RWPE2 (cell line): Measurements from ENCODE around the gene HOXD4.

Experiments
- ATAC-seq: fragments of 200-7000 bp; cut with Tn5 transposase; 3 replicates; pipeline ENCODE4 v1.9.1; 2021; ENCODE audit warnings: low read depth
- DNase-seq: peaks from one replicate; pipeline ENCODE4 v3.0.0-alpha.2; 2020; ENCODE audit warnings: low spot score
- H3K27ac ChIP-seq: fragments of 450-650 bp; 2 replicates; pipeline ENCODE4 v1.5.1; 2017; ENCODE audit warnings: mild to moderate bottlenecking; ENCODE audit not compliant: poor library complexity, severe bottlenecking
- H3K27me3 ChIP-seq: fragments of 250-450 bp; sonication (Bioruptor Pico); 2 replicates; pipeline ENCODE4 v1.5.1; 2021; ENCODE audit warnings: mild to moderate bottlenecking, moderate library complexity; ENCODE audit not compliant: insufficient read depth, poor library complexity, severe bottlenecking
- H3K36me3 ChIP-seq: fragments of 250-450 bp; sonication (Bioruptor Pico); 2 replicates; pipeline ENCODE4 v1.5.1; 2020; ENCODE audit warnings: low read depth, mild to moderate bottlenecking, moderate library complexity
- H3K4me1 ChIP-seq: fragments of 250-450 bp; sonication (Bioruptor Pico); 2 replicates; pipeline ENCODE4 v1.5.1; 2021; ENCODE audit warnings: mild to moderate bottlenecking, moderate library complexity; ENCODE audit not compliant: insufficient read depth, poor library complexity, severe bottlenecking
- H3K4me3 ChIP-seq: fragments of 250-450 bp; sonication (Bioruptor Pico); 2 replicates; pipeline ENCODE4 v1.5.1; 2021; ENCODE audit warnings: mild to moderate bottlenecking, moderate library complexity; ENCODE audit not compliant: severe bottlenecking
- H3K9me3 ChIP-seq: fragments of 250-450 bp; sonication (Bioruptor Pico); 2 replicates; pipeline ENCODE4 v1.5.1; 2021; ENCODE audit warnings: mild to moderate bottlenecking, moderate library complexity; ENCODE audit not compliant: severe bottlenecking
- TF ChIP-seq, protein P1 (sequence below): fragments of 450-650 bp; IDR thresholded peaks from one replicate; pipeline ENCODE4 v1.5.1; 2017; ENCODE audit warnings: mild to moderate bottlenecking, moderate library complexity; ENCODE audit not compliant: poor library complexity, severe bottlenecking

HOXD4 gene

DNA sequence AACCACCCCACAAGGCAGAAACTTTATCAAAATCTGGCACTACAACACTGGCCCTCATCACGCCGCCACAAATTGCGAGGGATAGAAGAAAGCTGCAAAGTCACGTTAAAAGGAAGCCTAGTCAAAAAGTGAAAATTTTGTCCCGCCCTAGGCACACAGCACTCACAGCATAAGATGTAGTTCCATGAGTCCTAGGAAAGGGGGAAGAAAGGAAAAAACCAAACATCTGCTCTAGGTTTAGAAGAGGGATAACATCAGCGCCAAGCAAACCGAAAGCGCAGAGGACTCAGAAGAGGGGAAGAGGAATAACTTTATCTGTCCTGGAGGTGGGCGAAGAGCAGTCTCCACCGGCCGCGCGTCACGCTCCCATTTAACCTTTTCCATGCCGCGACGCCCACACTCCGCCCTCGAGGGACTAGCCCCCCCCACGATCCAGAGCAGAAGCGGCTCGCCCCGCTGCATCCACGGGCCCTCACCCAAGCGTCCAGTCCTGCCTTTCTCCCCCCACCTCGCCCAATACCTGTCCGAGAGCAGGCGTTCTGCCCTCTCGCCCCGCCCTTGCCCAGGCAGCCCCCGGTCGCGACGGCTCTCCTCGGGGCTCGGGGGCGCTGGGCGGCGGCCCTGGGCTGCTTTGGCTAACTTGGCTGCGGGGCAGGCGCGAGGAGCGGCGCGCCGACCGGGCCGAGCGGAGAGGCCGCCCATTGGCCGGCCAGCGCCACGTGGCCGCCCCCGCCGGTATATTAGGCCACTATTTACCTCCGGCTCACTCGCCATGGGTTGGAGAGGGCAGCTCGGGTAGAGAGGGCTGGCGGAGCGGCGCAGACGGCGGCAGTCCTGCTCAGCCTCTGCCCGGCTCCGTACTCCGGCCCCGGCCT is 36.8 kb downstream of the HOXD4 start, which contains the start of gene HOXD1:
TSS of gene HOXD1 (plus strand) at position 770 of the 875 bp plus-strand sequence. CDS start 134 bp downstream, outside the sequence.
- H3K4me1 ChIP-seq = no peaks in the 10 kb centered on the region
- no peaks in the 10 kb centered on the region for H3K36me3 ChIP-seq
- H3K4me3 ChIP-seq = peak within 1 kb of the TSS; percentile 46
- no peak within 1 kb of the TSS for H3K27ac ChIP-seq
- peak; percentile 90 for ATAC-seq
- DNase-seq = no peak
- TF ChIP-seq, protein P1, sequence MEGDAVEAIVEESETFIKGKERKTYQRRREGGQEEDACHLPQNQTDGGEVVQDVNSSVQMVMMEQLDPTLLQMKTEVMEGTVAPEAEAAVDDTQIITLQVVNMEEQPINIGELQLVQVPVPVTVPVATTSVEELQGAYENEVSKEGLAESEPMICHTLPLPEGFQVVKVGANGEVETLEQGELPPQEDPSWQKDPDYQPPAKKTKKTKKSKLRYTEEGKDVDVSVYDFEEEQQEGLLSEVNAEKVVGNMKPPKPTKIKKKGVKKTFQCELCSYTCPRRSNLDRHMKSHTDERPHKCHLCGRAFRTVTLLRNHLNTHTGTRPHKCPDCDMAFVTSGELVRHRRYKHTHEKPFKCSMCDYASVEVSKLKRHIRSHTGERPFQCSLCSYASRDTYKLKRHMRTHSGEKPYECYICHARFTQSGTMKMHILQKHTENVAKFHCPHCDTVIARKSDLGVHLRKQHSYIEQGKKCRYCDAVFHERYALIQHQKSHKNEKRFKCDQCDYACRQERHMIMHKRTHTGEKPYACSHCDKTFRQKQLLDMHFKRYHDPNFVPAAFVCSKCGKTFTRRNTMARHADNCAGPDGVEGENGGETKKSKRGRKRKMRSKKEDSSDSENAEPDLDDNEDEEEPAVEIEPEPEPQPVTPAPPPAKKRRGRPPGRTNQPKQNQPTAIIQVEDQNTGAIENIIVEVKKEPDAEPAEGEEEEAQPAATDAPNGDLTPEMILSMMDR = no peak
- H3K27me3 ChIP-seq = peaks cover 7% of the 10 kb centered on the region
- no peaks in the 10 kb centered on the region for H3K9me3 ChIP-seq

DNA sequence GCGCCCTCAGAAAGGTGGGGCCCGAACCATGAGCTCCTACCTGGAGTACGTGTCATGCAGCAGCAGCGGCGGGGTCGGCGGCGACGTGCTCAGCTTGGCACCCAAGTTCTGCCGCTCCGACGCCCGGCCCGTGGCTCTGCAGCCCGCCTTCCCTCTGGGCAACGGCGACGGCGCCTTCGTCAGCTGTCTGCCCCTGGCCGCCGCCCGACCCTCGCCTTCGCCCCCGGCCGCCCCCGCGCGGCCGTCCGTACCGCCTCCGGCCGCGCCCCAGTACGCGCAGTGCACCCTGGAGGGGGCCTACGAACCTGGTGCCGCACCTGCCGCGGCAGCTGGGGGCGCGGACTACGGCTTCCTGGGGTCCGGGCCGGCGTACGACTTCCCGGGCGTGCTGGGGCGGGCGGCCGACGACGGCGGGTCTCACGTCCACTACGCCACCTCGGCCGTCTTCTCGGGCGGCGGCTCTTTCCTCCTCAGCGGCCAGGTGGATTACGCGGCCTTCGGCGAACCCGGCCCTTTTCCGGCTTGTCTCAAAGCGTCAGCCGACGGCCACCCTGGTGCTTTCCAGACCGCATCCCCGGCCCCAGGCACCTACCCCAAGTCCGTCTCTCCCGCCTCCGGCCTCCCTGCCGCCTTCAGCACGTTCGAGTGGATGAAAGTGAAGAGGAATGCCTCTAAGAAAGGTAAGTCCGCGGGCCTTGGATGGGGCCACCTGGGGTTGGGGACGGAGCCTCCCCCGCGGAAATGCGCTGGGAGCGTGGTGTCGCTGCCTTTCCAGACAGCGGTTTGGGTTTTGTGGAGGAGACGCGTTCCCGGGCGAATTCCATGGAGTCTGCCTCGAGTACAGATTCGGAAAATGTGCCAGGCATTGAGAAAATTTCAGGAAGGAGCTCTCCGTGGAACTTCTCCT is 37.7 kb downstream of the HOXD4 start:
- ATAC-seq = peak; percentile 50
- peaks cover 7% of the 10 kb centered on the region for H3K27me3 ChIP-seq
- H3K4me3 ChIP-seq = peak overlapping the region; percentile 46
- no peaks in the 10 kb centered on the region for H3K9me3 ChIP-seq
- TF ChIP-seq, protein P1 = no peak
- DNase-seq = no peak
- no peaks in the 10 kb centered on the region for H3K36me3 ChIP-seq
- H3K27ac ChIP-seq = no peak overlapping the region
- no peaks in the 10 kb centered on the region for H3K4me1 ChIP-seq

DNA sequence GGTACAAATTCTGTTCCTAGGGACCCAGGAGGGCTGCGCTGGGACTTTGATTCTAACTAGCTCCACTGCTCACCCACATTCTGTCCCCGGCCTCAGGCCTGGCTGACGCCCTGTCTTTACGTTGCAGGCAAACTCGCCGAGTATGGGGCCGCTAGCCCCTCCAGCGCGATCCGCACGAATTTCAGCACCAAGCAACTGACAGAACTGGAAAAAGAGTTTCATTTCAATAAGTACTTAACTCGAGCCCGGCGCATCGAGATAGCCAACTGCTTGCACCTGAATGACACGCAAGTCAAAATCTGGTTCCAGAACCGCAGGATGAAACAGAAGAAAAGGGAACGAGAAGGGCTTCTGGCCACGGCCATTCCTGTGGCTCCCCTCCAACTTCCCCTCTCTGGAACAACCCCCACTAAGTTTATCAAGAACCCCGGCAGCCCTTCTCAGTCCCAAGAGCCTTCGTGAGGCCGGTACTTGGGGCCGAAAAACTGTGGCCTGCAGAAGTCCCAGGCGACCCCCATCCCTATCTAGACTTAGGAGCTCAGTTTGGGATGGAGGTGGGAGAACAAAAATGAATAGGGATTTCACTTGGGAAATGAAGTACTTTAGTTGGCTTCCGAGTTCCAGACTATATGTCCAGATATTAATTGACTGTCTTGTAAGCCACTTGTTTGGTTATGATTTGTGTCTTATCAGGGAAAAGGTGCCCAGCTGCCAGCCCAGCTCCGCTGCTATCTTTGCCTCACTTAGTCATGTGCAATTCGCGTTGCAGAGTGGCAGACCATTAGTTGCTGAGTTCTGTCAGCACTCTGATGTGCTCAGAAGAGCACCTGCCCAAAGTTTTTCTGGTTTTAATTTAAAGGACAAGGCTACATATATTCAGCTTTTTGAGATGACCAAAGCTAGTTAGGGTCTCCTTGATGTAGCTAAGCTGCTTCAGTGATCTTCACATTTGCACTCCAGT is 38.6 kb downstream of the HOXD4 start:
- no peaks in the 10 kb centered on the region for H3K9me3 ChIP-seq
- TF ChIP-seq, protein P1 = no peak
- H3K4me1 ChIP-seq = no peaks in the 10 kb centered on the region
- peak overlapping the region; percentile 46 for H3K4me3 ChIP-seq
- ATAC-seq (no peak), DNase-seq (no peak)
- H3K27me3 ChIP-seq = peaks cover 7% of the 10 kb centered on the region
- H3K27ac ChIP-seq = no peak overlapping the region
- H3K36me3 ChIP-seq = no peaks in the 10 kb centered on the region

DNA sequence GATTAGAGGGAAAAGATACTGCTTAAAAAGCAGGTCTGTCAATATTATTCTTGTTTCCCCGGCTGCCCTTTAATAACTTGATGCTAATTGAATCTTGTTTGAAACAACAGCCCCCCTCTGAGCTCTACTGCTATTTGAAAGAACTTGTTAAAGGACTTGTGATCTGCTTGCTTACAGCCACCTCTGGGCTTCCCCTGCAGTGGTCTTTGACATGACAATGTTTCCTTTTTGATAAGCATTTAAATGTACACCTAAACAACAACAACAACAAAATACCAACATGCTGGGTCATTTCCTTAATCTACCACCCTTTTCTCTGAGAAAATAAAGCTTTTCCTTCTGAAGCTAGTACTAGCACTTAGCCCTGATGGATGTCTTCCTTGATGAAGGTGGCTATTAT is 41.0 kb downstream of the HOXD4 start:
- no peak for DNase-seq
- Histone ChIP-seq H3K27ac (no peak overlapping the region), H3K9me3 (no peaks in the 10 kb centered on the region), H3K4me3 (no peak overlapping the region), H3K27me3 (peaks cover 7% of the 10 kb centered on the region), H3K36me3 (no peaks in the 10 kb centered on the region), H3K4me1 (no peaks in the 10 kb centered on the region)
- TF ChIP-seq, protein P1 = no peak
- ATAC-seq = no peak
